Body of pancreas (tissue), 4 donors: ENCODE measurements around the gene LCE3D.

Source experiments
- CTCF ChIP-seq, 7 experiments: fragments of 450-650 bp in 4 of 7; fragments of 200-600 bp in 3 of 7; sonication (generic) in 3 of 7; IDR thresholded peaks; one replicate each; pipeline ENCODE4 v1.5.1; 2016 to 2019; ENCODE audit warnings: antibody characterized with exemption in 7 of 7
- POLR2A ChIP-seq, 3 donors: fragments of 450-650 bp; IDR thresholded peaks; one replicate each; pipeline ENCODE4 v1.6.1; 2016; ENCODE audit warnings: antibody characterized with exemption in 3 of 3, mild to moderate bottlenecking in 2 of 3

GRCh38 chr1:152582647-152583046 is 2.3 kb upstream of the LCE3D start:
- no peak for TF ChIP-seq CTCF (IDR thresholded peaks at IDR 0.05)
- no peak for TF ChIP-seq POLR2A (IDR thresholded peaks at IDR 0.05)
